Inferior parietal cortex (tissue), 1 donor: Measurements from ENCODE around the gene NKAIN2.

ENCODE experiments used
- DNase-seq: peaks from one replicate; pipeline ENCODE4 v3.0.0-alpha.2; 2016; ENCODE audit errors: extremely low spot score

NKAIN2 gene

DNA sequence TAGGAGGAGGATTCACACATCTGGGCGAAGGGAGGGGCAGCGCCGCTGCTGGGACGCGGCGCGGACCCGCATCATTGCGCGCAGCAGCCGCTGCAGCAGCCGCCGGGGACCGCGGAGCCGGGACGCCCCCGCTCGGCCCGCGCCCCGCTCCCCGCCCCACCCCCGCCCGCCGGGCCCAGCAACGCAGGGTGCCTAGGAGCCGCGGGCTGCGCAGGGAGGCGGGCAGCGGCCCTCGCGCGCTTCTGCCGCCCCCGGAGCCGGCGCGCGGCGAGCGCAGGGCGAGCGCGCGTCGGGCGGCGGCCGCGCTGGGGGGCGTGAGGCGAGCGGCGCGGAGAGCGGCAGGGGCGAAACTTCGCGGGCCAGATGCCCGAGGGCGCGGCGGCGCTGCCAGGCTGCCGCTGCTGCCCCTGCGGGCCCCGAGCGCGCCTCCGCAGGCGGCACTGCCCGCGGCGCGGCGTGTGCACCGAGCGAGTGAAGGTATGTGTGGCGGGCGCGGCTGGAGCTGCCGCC is at the start of gene NKAIN2:
Gene NKAIN2, plus strand, starts transcription at position 362 of the 510 bp plus-strand sequence.
- no peak for DNase-seq

- no peak for DNase-seq
Measured at GRCh38 chr6:123759472-123759871, 44.2 kb upstream of the NKAIN2 start.

- DNase-seq = no peak
Measured at GRCh38 chr6:123763904-123764303, 39.8 kb upstream of the NKAIN2 start.

DNA sequence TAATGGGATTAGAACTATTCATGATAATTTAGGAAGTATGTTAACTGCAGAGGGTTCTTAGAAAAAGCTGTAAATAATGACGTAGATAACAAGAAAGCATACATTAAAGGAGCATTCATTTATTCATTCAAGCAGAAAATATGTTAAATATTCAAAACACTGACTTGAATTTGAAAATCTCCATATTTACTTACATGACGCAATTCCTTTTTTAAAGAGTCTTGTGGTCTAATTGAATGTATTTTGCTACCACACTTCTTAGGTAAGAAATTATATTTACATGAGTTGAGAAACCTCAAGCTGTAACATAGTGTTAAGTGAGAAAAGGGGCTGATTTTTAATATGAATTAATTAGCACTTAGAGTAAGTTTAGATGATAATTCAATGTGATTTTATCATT is 38.9 kb upstream of the NKAIN2 start:
- DNase-seq = no peak

DNA sequence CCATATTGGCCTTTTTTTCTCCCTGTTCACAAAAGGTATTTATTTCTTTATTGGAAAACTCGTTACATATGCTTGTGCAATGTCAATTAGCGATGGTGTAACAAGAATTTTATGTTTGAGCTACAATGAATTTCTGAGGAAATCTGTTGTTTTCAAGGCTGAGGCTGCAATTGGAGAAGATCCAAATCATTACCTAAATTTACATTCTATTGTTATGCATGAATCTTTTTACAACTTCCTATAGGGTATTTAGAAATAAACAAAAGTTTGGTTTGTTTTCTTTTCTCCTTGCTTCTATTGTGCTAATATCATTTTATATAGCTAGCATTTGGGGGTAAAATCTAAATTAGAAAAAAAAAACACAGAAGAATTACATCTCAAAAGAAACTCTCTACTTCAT is 34.7 kb upstream of the NKAIN2 start:
- DNase-seq = no peak

GRCh38 chr6:123769431-123769830 is 34.2 kb upstream of the NKAIN2 start:
- DNase-seq = no peak

DNA sequence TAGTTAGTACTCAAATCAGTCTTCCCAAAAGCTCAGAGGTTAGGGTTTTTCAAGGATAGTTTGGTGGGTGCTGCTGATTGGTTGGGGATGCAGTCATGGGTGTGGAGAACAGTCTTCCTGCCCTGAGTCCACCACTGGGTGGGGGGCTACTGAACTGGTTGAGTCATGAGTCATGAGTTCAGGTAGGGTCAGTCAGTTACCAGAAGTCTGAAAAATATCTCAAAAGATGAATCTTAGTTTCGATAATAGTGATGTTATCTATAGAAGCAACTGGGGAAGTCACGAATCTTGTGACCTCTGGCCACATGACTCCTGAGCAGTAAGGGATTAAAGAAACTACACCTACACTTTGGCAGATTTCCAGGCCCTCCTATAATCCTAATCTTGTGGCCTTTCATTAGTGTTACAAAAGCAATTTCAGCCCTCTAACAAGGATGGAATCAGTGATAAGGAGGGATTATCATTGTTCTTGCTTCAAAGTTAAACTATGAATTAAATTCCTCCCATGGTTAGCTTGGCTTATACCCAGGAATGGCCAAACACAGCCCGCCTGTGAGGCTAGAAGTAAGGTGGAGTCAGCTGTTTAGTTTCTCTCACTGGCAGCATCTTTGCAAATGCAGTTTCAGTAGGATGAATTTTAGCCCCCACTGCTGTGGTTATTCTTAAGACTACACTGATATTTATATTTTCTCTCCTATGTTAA is 33.3 kb upstream of the NKAIN2 start:
- no peak for DNase-seq

DNA sequence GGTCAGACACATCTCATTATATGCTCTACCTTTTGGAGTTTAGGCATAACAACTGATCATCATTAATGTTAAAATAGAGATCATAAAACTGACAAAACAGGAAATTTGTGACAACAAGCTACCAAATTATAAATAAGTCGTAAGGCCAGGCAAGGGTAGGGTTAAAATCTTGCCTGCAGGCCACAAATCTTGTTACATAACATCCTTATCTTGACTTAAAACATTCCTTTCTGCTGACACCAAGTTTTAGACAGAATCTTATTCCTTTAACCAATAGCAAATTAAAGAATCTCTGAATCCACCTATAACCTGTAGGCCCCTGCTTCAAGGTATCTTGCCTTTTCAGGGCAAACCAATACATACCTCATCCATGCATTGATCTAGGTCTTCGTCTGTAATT is 32.5 kb upstream of the NKAIN2 start:
- DNase-seq = no peak

GRCh38 chr6:123777563-123777962 is 26.1 kb upstream of the NKAIN2 start:
- peak; percentile 58 for DNase-seq

DNA sequence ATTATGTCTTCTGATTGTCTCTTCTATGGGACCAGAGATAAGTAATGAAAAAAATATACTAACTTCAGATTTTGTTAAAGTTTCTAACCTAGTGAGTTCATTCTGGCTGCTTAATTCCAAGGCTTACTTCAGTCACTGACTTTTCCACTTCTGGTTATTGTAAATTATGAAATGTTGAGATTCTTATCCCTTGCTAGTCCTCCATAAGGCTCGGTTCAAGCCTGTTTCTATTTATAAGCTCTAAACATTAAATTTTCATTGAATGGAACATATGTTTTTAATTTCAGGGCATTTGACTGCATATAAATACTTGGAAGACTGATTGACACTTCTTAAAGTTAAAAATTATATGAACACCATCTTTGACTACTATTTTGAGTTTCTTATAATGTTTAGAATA is 23.6 kb upstream of the NKAIN2 start:
- DNase-seq = no peak

GRCh38 chr6:123784330-123784729 is 19.3 kb upstream of the NKAIN2 start:
- no peak for DNase-seq

DNA sequence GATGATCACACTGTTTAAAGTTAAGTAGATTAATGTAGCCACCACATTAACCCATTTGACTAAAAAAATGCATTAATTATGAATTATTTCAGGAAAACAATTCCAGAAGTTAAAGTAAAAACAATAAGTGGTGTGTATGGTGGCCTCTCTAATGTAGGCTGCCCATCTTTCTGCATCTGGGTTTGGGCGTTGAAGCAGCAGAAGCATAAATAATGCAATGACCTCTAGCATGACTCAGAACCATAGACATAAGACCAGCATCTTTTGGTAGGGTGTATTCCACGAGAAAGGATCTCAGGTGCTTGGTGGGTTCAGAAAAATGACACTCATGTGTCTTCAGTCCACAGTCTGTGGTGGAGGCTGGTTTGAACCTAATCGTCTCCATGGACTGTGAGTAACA is 18.6 kb upstream of the NKAIN2 start:
- no peak for DNase-seq

DNA sequence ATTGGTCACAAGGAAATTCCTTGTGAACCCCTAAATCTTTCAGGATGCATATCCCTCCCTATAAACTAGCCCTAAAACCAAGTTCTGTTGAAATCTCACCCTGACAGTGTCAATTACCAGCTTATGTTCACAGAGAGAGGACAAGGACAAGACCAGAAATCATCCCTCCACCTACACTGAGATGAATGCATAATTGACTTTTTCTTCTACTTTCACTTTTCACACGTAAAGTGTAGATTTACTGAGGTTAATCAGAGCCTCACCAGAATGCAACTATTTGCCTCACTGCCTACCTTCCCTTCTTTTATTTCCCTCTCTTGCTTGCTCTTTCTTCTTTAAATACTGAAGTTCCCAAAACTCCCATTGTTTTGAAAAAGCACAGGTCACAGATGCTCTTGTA is 15.3 kb upstream of the NKAIN2 start:
- DNase-seq = no peak

DNA sequence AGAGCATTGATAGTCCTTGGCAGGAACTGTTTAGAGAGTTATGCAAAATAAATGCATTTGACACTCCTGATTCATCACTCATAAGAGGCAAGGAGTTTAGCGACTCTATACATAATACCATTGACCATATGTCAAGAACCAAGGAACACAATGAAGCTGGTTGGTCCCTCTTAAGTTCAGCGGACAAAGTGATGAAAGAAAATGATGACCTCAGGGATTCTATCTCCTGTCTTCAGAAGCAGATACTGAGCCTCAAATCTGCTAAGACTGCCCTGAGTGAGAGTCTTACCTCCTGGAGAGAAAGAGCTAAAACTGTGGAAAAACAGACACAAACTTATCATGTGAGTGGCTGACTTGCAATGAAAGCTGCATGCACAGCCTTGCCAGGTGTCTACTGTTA is 9.5 kb upstream of the NKAIN2 start:
- DNase-seq = no peak

DNA sequence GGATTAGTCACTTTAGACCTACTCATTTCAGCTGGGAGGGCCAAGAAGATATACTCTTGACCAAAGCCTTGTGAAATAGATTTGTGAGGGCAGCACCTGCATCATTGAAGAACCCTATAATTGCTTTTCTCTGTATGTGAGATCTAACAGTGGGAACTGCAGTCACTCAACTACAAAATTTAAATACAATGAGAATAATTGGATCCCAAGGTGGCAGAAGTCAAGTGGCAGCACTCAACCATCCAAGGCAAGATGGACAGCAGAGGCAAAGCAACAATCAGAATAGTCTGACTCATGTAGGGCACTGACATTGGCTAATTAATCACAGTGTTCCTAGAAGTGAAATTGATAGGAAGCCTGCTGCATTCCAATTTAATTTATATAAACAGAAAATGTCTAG is 8.9 kb upstream of the NKAIN2 start:
- DNase-seq = no peak

DNA sequence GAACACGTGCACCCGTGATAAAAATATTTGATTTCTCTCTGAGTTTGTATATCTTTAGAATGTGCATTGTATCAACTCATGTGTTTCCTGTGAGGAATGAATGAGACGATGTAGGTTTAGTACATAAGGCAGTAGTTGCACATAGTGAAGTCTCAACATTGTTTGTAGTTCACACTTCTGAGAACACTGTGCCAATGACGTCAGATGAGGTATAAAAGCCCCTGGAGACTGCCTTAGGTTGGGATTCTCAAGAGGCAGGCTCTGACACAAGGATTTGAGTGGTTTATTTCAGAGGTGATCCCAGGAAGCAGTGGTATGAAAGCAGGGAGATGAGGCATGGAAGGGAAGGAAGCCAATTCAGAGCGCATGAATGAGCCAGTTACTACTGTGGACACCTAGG is 2.6 kb upstream of the NKAIN2 start:
- DNase-seq = no peak

- DNase-seq = no peak
Measured at GRCh38 chr6:123802351-123802696, 1.3 kb upstream of the NKAIN2 start.

- DNase-seq = peak; percentile 90
Measured at GRCh38 chr6:123802697-123803503, 765 bp upstream of the NKAIN2 start.

DNA sequence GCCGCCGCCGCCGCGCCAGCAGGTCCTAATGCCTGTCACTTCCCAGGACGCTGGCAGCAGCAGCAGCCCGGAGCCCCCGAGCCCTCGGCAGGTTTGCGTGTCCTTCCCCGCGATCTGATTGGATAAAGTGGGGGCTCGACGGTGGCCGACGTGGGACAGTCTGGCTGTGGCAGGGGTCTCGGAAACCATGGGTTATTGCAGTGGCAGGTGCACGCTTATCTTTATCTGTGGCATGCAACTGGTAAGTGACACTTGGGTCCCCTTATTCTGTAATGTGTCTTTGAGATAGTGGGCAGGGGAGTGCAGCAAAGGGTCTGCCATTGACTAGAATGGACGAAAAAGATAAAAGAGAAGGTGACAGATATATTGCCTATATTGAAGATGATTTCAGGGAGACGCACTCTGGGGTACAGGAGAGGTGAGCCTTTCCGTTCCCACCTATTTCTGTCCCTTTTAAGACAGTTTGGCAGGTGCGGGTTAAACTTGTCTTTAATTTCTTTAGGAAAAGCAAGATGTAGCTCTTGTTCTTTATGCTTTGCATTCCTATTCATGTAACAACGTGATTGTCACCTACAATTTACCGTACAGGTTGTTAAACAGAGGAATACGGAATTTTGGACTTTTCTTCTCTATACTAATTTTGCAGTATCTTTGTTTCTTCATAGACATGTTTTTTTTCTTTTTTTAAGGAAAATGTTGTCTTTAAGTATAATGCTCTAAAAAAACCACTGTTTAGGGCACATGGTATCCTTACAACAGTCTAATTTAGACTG is 535 bp downstream of the NKAIN2 start:
- no peak for DNase-seq

DNA sequence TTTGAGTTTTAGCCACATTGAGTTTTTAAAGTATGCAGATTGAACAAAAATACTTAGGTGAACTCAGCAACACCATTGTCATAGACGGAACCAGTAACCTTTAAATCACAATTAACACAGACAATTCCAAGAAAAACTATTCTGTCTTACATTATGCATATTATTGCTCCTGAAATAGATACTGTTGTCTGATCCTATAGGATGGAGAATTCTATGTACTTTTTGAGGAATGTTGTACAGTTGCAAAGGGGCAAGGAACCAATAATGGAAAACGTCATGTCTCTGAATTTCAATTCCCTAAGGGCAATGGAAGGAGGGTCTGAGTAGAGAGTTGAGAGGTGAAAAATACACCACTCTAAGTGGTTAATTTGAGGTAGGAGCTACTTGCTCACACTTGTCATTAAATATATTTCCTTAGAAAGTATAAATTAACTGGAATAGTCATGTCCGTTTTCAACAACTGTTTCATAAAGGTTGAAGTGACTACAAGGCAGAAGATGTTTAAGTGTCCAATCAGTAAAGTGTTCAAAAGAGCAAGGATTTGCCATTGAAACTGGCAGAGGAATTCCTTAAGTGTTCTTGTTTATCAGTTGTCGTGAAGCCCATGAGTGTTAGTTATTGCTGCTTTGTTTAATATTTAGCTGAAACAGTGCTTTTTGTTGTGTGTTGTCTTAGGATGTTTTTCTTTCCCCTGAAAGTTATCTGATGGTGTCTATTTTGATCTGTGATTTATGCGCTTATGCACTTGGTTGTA is 1.3 kb downstream of the NKAIN2 start:
- DNase-seq = peak; percentile 67

GRCh38 chr6:123805921-123806320 is 2.3 kb downstream of the NKAIN2 start:
- DNase-seq = peak; percentile 59

- DNase-seq = no peak
Measured at GRCh38 chr6:123806561-123806960, 2.9 kb downstream of the NKAIN2 start.
